Gastrocnemius medialis (tissue), 4 donors: ENCODE measurements around the gene TAF11.

Source experiments
- CTCF ChIP-seq, 5 experiments: fragments of 450-650 bp in 3 of 5; fragments of 200-600 bp in 2 of 5; sonication (generic) in 2 of 5; IDR thresholded peaks in 4 of 5; conservative IDR thresholded peaks in 1 of 5; 1 replicate in 4 of 5; 2 replicates in 1 of 5; pipeline ENCODE4 v1.5.1; 2016 to 2019; ENCODE audit warnings: antibody characterized with exemption in 5 of 5, mild to moderate bottlenecking in 3 of 5, moderate library complexity in 3 of 5
- POLR2A ChIP-seq, 2 donors: fragments of 450-650 bp; IDR thresholded peaks; one replicate each; pipeline ENCODE4 v1.6.1; 2017; ENCODE audit warnings: antibody characterized with exemption in 2 of 2, mild to moderate bottlenecking in 2 of 2, moderate library complexity in 2 of 2

- TF ChIP-seq POLR2A (IDR thresholded peaks at IDR 0.05) (no peak), CTCF (IDR thresholded peaks at IDR 0.05 in 4 of 5, conservative IDR thresholded peaks at IDR 0.05 in 1 of 5) (no peak)
Measured at GRCh38 chr6:34836451-34836850, 51.4 kb downstream of the TAF11 start.
